ENCODE results near the gene KANSL1.

KANSL1 gene

GRCh38 chr17:46143827-46144236, 49.4 kb downstream of the KANSL1 start:
- TF ChIP-seq CTCF (IDR thresholded peaks at IDR 0.05), result no peak
- no peak overlapping the region for H3K4me3 ChIP-seq
- DNase-seq (ENCODE audit: low spot score), result no peak
- no peak overlapping the region for H3K27ac ChIP-seq

GRCh38 chr17:46141645-46142044, 51.6 kb downstream of the KANSL1 start:
- no peak for DNase-seq (ENCODE audit: low spot score)
- Histone ChIP-seq H3K27ac (no peak overlapping the region), H3K4me3 (no peak overlapping the region)
- TF ChIP-seq CTCF (IDR thresholded peaks at IDR 0.05), result no peak

GRCh38 chr17:46140645-46141197, 52.5 kb downstream of the KANSL1 start:
- TF ChIP-seq CTCF (IDR thresholded peaks at IDR 0.05), result no peak
- Histone ChIP-seq H3K4me3 (no peak overlapping the region), H3K27ac (no peak overlapping the region)
- no peak for DNase-seq (ENCODE audit: low spot score)

- peak overlapping the region; percentile 33 for H3K4me3 ChIP-seq
- H3K27ac ChIP-seq, result no peak overlapping the region
- TF ChIP-seq CTCF (IDR thresholded peaks at IDR 0.05), result no peak
- DNase-seq (ENCODE audit: low spot score), result no peak
These were observed 53.6 kb downstream of the KANSL1 start for GRCh38 chr17:46139432-46140210.

- no peak for DNase-seq (ENCODE audit: low spot score)
- H3K27ac ChIP-seq, result no peak overlapping the region
- no peak overlapping the region for H3K4me3 ChIP-seq
- TF ChIP-seq CTCF (IDR thresholded peaks at IDR 0.05), result no peak
These were observed 54.8 kb downstream of the KANSL1 start for GRCh38 chr17:46138473-46138872.

- H3K27ac ChIP-seq, result no peak overlapping the region
- TF ChIP-seq CTCF (IDR thresholded peaks at IDR 0.05), result no peak
These were observed 56.4 kb downstream of the KANSL1 start for GRCh38 chr17:46136820-46137219.

More at GRCh38 chr17:46136820-46137219, 56.4 kb downstream of the KANSL1 start:
- DNase-seq (ENCODE audit: low spot score), result no peak
- H3K4me3 ChIP-seq, result no peak overlapping the region

Data from coronary artery (tissue), 2 donors.